HEK293T (cell line): Measurements from ENCODE around the gene PLD1.

Experiments
- BHLHE40 ChIP-seq: fragments of 450-650 bp; IDR thresholded peaks from 2 replicates; pipeline ENCODE4 v1.6.1; 2016; ENCODE audit warnings: mild to moderate bottlenecking, moderate library complexity, borderline replicate concordance
- FOXA1 ChIP-seq: fragments of 450-650 bp; IDR thresholded peaks from 2 replicates; pipeline ENCODE4 v1.6.1; 2016; ENCODE audit warnings: mild to moderate bottlenecking

DNA sequence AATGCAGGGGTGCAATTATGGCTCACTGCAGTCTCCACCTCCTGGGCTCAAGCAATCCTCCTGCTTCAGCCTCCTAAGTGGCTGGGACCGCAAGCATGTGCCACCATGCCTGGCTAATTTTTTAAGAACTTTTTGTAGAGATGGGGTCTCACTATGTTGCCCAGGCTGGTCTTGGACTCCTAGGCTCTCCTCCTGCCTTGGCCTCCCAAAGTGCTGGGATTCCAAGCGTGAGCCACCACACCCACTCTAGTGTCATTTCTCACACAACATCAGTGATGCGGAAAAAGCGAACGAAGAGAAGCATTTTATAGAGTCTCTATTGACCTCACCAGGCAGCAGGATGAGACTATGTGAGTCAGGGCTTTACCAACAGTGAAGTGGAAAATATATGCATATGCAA, 137.7 kb downstream of the PLD1 start:
- TF ChIP-seq FOXA1: no peak
- no peak for TF ChIP-seq BHLHE40
